ENCODE measurements around the gene NBEA. TPM values are rescaled to one million over a fixed set of nuclear protein-coding genes. Genes with fewer than 3 reads are reported as not detected.

Gene NBEA
- total and polyA plus RNA-seq, 11 donors: 5.0 to 39.2 (median 23.2) TPM

GRCh38 chr13:35697186-35697730 lies 755.2 kb downstream of the NBEA start:
- 55 to 69% (median 60%) methylated on average over 7 of the region's 7 CpGs for WGBS, 4 donors

GRCh38 chr13:35698911-35699576 lies 757.0 kb downstream of the NBEA start:
- DNase-seq (no peak), ATAC-seq (peak in 1 of 4 donors; percentile 77)
- peaks cover 0 to 7% (median 0%) of the 10 kb centered on the region in 12 donors for H3K9me3 ChIP-seq
- intact Hi-C loops (cut with DNase I): no loop called here
- H3K4me3 ChIP-seq: peak overlapping the region in 1 of 12 donors; percentile 16
- no peaks in the 10 kb centered on the region for H3K27me3 ChIP-seq
- WGBS, 4 donors: 64 to 80% (median 69%) methylated on average over 11 of the region's 11 CpGs
- H3K27ac ChIP-seq: no peak overlapping the region
- TF ChIP-seq, protein P1, sequence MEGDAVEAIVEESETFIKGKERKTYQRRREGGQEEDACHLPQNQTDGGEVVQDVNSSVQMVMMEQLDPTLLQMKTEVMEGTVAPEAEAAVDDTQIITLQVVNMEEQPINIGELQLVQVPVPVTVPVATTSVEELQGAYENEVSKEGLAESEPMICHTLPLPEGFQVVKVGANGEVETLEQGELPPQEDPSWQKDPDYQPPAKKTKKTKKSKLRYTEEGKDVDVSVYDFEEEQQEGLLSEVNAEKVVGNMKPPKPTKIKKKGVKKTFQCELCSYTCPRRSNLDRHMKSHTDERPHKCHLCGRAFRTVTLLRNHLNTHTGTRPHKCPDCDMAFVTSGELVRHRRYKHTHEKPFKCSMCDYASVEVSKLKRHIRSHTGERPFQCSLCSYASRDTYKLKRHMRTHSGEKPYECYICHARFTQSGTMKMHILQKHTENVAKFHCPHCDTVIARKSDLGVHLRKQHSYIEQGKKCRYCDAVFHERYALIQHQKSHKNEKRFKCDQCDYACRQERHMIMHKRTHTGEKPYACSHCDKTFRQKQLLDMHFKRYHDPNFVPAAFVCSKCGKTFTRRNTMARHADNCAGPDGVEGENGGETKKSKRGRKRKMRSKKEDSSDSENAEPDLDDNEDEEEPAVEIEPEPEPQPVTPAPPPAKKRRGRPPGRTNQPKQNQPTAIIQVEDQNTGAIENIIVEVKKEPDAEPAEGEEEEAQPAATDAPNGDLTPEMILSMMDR (IDR thresholded peaks at IDR 0.05): no peak
- TF ChIP-seq POLR2A (IDR thresholded peaks at IDR 0.05): no peak
- no peaks in the 10 kb centered on the region for H3K36me3 ChIP-seq
- H3K4me1 ChIP-seq: peaks cover 0 to 11% (median 0%) of the 10 kb centered on the region in 12 donors

More at GRCh38 chr13:35697186-35697730, 755.2 kb downstream of the NBEA start:
- Histone ChIP-seq H3K4me3 (no peak overlapping the region), H3K4me1 (peaks cover 0 to 11% (median 0%) of the 10 kb centered on the region in 12 donors), H3K27me3 (no peaks in the 10 kb centered on the region), H3K27ac (no peak overlapping the region), H3K9me3 (no peaks in the 10 kb centered on the region), H3K36me3 (no peaks in the 10 kb centered on the region)
- TF ChIP-seq, protein P1 (IDR thresholded peaks at IDR 0.05): no peak
- TF ChIP-seq POLR2A (IDR thresholded peaks at IDR 0.05): no peak
- intact Hi-C loops (cut with DNase I): no loop called here
- no peak for ATAC-seq
- DNase-seq: no peak

DNA sequence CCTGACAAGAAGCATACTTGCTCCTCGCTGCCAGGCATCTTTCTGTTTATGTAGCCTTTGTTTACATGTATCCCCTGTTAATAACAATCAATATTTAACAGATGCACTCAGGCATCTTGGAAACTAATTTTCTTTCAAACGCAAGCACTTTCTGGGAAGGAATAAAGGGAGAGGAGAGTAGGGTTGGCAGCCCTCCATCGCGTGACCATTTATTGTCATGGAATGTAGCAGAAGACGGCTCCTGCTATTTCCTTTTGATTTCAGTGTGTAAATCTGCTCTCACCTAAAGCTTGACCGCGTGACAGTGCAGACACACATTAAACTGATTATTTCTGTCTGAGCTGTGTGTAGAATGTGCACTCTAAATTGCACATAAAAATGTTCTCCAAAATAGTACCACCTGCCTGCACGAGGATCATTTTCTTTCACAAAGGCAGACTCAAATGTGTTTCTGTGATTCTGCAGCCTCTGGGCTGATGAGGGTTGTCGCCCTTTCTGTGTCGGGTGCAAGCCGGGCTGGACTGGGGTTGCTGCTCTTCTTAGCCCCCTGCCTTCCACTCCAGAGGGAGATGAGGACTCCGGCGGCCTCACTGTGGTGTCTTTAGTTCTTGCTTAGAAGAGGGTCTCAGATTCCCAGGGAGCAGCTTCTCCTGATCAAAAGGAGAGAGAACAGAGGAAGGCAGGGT lies 757.9 kb downstream of the NBEA start:
- DNase-seq (no peak), ATAC-seq (peak in 1 of 4 donors; percentile 33)
- H3K4me1 ChIP-seq: peaks cover 0 to 11% (median 0%) of the 10 kb centered on the region in 12 donors
- TF ChIP-seq, protein P1 (IDR thresholded peaks at IDR 0.05): no peak
- TF ChIP-seq POLR2A (IDR thresholded peaks at IDR 0.05): no peak
- 48 to 65% (median 54%) methylated on average over 13 of the region's 13 CpGs for WGBS, 4 donors
- no peaks in the 10 kb centered on the region for H3K36me3 ChIP-seq
- no peaks in the 10 kb centered on the region for H3K27me3 ChIP-seq
- H3K9me3 ChIP-seq: peaks cover 0 to 9% (median 0%) of the 10 kb centered on the region in 12 donors
- peak overlapping the region in 1 of 12 donors; percentile 16 for H3K4me3 ChIP-seq
- H3K27ac ChIP-seq: peak overlapping the region in 1 of 12 donors; percentile 57
- intact Hi-C loops (cut with DNase I): no loop called here

GRCh38 chr13:35700671-35701070 lies 758.6 kb downstream of the NBEA start:
- Histone ChIP-seq H3K27me3 (no peaks in the 10 kb centered on the region), H3K4me3 (no peak overlapping the region), H3K4me1 (peaks cover 0 to 11% (median 0%) of the 10 kb centered on the region in 12 donors), H3K27ac (peak overlapping the region in 1 of 12 donors; percentile 57), H3K9me3 (peaks cover 0 to 9% (median 0%) of the 10 kb centered on the region in 12 donors), H3K36me3 (no peaks in the 10 kb centered on the region)
- TF ChIP-seq, protein P1 (IDR thresholded peaks at IDR 0.05): no peak
- no peak for TF ChIP-seq POLR2A (IDR thresholded peaks at IDR 0.05)
- no peak for ATAC-seq
- no peak for DNase-seq
- WGBS, 4 donors: 87 to 96% (median 89%) methylated on average over 5 of the region's 5 CpGs
- intact Hi-C loops (cut with DNase I): no loop called here

All from heart left ventricle (tissue), 16 donors.